Renal cortex interstitium (tissue), 11 donors: ENCODE results near the gene CPOX. TPM values are rescaled to one million over a fixed set of nuclear protein-coding genes. Genes with fewer than 3 reads are reported as not detected.
"Not testable (repeated sequence)": the region's sequence is repeated elsewhere in the genome, so short reads cannot be mapped to it uniquely, and the experiment has no call there.

Experiments
- DNase-seq, 11 donors: peaks; one replicate each; pipeline ENCODE4 v3.0.0-alpha.2; 2013; ENCODE audit warnings: low read depth in 9 of 11, low spot score in 4 of 11; ENCODE audit errors: extremely low read depth in 1 of 11
- polyA plus RNA-seq, 3 donors: library from polyadenylated mRNA; unstranded; fragments of 120-200 nt; gene quantifications; one replicate each; pipeline ENCODE4 v1.2.1, GENCODE V29; 2013; ENCODE audit not compliant: insufficient read length in 3 of 3

CPOX gene
- polyA plus RNA-seq, 3 donors: 21.8 to 23.8 (median 23.2) TPM

DNA sequence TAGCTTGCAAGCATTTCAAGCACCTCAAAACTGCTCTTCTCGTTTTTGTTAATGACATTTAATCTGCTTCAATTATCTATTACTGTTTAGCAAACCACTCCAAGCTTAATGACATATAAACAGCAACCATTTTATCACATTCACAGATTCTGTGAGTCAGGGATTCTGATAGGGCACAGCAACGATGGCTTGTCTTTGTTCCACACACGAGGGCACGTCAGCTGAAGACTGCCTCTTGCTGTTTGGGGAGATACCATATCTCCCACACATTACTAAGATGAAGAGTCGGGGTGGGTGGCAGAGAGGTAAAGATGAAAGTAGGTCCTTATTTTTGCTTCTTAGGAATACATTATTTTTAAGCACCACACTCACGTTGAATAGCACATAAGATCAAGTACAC lies 19.3 kb downstream of the CPOX start:
- DNase-seq: no peak

DNA sequence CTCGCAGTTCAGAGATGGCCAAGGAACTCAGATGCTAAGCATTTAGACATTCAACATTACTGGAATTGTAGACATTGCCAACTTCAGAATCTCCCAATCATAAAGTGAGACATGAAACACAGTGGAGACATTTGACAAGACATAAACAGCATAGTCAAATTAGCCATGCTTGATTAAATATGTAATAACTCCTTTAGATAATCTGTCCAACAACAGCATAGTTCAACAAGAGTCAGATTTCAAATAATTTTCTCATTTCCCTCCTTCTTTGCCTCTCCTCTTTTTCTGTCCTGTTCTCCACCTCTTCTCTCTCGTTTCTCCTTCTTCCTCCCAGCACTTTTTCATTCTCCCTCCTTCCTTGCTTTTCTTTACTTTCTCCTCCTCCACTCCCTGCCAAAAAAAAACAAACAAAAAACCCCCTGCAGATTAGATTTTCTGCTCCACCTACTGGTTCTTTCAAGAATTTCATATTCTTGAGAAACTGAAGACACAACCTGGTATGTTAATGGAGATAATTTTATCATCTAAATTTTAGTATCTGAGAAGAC lies 20.2 kb downstream of the CPOX start:
- DNase-seq: peak in 2 of 11 donors; percentile 5 to 9

DNA sequence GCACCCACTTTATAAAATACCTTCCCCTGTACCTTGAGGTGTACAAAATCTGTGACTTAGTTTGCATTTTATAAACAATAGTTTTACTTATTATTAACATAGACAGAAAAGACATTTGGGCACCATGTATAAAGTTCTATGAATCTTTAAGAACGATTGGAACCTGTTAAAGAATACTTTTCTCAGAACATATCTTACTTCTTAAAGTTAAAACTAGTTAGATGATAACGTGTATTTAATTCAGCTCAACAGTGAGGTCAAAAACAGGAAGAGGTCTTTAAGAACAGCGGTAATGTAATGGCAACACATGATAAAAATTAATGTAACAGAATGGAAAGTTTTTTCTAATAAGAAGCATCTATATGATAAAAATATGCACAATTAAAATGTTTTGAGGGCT lies 25.0 kb downstream of the CPOX start:
- DNase-seq: no peak

DNA sequence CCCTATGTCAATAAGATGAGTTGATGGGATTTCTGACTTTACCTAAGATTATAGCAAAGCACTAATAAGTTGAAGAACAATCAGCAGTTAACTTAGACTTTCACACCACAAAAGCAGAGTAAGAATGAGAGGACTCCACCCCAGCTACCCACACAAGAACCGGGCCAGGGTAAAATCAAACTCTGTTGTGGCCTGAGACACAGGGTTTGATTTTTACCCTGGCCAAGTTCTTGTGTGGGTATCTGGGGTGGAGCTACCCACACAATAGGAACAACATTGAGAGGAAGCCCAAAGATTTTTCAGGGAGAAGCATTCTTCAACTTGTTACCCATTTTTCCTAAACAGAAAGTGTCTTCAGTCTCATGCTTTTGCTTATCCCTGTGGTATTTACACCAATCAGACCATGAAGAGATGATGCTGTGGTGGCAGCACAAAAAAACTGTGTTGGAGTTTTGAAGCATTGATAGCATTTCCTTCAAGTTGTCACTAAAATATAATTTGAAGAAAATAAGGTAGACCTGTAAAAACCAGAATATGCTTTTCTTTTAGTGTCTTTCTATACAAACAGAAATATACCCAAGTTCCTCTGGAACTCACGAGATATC lies 25.6 kb downstream of the CPOX start:
- no peak for DNase-seq

DNA sequence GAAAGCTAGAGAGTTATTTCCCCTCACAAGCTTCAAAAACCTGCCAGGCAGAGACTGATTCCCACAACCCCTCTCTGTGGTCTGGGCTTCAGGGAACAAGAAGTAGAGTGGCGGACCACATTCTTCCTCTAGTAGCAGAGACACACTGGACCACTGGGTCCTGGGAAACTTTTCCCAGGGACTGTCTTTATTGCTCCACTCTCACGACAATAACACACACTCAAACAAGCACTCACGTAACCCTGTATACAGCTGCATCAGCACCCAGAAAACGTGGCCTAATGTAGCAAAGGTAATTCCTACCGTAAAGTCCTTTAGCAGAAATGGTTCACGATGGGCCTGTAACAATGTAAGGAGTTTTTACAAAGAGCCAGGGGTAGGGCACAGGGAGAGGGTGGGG lies 27.6 kb downstream of the CPOX start:
- no peak for DNase-seq

DNA sequence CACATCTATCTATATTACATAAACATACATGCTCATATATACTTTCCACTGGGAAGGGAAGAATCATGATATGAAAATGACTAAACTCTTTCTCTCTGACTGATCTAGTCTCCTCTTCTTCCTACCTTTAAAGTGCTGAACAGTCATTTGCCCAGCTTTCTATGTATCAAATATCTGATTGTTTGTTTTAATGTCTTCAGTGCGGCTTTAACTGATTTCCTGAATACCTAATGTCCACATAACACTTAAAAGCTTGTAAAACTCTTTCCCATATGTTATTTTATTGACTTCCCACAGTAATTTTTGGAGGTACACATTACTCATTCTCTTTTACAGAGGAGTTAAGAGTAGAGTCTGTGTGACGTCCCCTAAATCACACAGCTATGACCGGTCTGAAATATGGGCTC lies 28.2 kb downstream of the CPOX start:
- DNase-seq: no peak

DNA sequence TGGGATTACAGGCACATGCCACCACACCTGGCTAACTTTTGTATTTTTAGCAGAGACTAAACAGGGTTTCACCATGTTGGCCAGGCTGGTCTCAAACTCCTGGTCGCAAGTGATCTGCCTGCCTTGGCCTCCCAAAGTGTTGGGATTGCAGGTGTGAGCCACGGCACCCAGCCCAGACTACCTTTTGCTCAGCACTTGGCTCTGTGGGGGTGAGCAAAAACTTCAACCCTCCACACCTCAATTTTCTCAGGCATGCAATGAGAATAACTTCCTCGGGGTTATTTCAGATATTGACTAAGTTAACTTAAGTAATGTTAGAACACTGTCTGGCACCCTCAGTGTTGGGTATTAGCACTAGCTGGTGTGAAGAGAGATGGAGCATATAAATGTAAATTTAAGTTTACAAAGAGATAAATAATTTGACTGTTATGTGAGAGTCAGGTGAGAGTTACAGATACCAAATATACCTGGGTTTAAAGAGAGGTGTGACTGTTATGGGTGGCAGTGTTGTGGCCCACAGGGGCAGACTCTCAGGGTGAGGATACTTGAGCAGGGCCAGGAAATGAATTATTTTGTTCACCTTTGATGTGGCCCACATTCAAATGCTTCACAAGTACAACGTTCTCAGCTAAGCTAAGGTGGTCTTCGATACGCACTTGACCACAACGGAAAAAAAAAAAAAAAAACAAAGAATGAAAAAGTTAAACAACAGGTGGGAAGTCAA lies 29.0 kb downstream of the CPOX start:
- DNase-seq: no peak

DNA sequence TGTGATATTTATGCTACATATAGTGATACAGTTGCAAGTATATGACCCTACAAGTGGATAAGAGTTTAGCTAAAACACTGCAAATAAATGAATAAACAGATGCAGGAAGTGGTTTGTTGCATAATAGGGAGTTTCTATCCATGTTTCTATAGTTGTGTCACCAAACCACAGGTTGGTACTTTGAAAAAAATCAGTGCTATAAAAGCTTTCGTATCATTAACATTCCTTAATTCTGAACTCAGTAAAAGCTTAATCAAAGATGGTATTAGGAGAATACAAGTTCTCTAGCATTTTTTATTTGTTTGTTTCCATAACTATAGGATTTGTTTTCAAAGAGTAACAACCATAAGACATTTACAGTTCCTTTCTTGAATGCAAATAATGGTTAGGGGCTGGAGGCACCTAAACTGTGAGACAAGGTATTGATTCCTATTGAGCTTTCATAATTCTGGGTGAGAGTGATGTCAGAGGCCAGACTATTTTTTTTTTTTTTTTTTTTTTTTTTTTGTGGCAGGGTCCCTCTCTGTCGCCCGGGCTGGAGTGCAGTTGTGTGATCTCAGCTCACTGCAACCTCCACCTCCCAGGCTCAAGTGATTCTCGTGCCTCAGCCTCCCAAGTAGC lies 29.6 kb downstream of the CPOX start:
- no peak for DNase-seq

DNA sequence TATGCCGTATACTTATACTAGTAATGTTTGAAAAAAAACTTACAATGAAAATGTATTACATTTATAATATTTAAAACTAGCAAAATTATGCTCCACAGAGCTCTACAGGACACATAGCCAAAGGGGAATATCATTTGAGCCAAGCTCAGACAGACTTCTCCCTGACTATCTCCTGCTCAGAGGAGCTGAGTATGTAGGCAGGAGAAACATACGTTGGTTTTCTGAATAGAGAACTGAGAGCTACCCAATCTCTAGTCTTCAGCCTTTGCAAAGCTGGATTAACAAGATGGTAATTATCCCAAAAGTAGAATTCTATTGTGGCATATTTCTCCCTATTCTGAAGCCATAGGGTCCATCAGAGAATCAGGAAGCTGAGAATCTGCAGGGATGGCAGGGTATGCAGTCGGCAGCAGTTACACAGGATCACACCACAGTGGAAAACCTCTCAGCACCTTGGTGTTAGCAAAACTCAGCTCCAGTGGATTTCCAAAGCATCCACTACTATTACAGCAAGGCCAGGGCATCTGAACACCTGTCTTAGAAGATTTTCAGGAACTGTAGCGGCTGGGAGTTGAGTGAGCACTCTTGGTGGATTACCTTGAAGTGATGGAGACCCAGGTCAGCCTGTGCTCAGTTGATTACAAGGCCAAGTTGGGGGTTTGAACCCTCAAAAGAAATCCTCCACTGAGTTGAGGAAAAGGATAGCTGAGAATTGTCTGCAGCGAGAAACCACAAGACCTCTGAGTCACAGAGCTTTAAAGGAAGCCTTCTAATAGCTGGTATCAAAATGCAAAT lies 31.5 kb downstream of the CPOX start:
- no peak for DNase-seq

DNA sequence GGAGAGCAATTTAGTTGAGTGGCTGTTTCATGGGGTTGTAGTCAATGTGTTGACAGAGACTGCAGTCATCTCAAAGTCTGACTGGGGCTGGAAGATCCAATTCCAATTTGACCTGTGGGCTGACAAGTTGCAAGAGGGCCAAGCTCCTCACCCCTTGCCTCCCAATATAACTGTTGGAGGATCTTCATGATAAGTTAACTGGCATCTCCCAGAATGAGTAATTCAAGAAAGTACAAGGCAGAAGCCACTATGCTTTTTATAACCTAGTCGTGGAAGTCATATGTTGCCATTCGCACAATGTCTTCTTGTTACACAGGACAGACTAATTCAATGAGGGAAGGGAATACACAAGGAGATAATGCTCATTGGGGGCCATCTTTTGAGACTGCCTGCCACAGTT lies 32.5 kb downstream of the CPOX start:
- DNase-seq: no peak

DNA sequence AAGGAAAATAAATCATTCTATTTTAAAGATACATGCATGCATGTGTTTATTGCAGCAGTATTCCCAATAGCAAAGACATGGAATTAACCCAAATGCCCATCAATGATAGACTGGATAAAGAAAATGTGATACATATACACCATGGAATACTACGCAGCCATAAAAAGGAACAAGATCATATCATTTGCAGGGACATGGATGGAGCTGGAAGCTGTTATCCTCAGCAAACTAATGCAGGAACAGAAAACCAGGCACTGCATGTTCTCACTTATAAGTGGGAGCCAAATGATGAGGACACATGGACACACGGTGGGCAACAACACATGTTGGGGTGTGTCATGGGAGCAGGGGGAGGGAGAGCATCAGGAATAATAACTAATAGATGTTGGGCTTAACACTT lies 33.6 kb downstream of the CPOX start:
- DNase-seq: not testable (repeated sequence)

DNA sequence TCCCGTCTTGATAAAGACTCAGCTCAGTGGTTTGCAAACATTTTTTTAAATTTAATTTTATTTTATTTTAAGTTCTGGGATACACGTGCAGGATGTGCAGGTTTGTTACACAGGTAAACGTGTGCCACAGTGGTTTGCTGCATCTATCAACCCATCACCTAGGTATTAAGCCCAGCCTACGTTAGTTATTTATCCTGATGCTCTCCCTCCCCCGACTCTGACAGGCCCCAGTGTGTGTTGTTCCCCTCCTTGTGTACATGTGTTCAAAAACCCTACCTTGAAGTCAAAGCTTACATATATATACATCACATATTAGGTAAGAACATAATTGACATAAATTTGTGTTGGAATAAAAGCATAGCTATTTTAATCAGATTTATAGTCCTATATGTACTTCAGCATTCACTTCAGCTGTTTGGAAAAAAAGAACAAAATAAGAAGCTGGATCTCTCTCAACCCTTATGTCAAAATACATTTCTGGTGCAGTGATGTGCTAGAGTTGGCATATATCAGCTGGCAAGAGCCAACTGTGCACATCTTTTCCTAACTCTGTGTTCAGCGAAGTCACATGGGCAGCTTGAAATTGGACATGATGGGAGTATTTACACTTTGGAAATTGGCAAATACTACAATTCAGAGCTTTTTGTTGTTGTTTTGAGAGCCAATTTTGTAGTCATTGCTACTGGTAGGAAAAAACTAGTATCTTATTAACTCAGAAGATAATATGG lies 35.1 kb downstream of the CPOX start:
- DNase-seq: no peak

DNA sequence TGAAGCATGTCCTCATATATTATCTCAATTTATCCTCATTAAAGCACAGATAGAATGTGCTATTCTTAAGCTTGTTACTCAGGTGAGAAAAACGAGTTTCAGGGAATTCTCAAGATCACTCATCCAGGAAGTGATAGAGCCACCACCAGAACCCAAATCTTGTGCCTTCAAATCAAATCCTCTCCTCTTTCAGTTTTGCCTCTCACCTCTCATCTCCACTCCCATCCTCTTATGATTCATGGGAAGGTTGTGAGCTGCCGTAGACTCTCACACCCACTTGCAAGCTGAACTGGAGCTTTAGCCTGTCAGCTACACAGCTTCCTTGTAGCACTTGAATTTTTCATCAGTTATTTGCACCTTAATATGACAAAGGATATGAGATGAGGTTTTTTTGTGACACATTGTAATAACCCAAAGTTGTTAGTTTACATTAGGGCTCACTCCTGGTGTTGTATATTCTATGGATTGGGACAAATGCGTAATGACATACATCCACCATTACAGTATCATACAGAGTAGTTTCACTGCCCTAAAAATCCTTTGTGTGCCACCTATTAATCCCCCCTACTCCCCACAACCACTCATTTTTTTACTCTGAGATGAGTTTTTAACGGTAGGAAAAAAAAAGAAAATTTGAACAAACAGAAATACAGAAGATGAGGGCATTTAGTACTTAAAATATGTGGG lies 35.9 kb downstream of the CPOX start:
- DNase-seq: no peak

DNA sequence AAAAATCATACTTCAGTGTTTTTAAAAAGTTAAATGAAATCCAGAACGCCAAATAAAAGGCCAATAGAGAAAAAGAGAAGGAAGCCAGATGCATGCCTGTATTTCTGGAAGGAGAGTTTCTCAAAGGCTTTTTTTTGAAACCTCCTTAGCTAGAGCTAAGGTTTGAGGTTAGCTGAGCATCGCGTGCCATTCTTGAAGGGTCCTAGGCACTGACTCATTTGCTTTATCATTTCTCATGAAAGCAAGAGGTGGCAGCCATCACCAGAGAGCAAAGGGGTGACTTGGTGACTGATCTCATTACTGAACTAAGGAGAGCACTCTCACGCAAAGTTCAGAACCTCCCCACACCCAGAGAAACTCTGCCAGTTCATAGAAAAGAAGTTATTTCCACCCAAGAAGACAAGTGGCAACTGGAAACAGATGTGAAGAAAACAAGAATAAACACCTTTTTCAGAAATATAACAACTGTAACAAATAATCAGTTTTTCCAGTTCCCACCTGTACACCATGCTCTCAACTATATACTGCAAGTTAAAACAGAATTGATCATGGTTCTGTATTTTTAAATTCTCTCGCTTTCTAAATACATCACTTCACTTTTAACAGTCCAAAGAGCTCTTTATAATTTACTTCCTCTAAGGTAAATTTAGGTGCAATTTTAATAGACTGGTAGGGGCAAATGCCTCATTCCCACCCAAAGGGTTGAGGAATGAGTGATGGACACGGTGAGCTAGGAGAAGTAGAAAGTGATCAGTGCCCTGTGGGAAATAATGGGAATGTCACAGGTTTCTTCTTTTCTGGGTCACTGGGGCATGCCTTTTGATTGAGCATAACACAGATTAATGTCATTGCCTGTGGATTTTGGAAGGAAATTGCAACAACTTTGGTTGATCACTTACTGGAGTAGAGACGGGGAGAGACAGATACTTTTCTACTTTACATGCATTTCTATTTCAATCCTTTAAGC lies 37.0 kb downstream of the CPOX start:
- no peak for DNase-seq

DNA sequence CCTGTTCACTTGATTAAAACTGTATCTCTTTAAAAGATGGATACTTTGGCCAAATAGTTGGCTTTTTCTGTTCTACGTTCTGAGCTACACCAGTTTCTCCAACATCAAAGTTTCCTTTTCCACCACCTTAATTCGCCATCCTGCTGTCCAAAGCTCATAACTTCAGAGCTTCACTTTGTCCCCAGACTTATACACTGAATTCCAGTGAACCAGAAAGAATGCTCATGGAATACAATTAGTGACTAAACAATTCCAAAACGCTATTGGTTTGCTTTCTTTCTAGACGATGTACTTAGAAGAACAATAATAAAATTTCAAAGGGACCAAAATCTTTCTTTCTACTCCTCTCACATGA lies 38.4 kb downstream of the CPOX start:
- no peak for DNase-seq

DNA sequence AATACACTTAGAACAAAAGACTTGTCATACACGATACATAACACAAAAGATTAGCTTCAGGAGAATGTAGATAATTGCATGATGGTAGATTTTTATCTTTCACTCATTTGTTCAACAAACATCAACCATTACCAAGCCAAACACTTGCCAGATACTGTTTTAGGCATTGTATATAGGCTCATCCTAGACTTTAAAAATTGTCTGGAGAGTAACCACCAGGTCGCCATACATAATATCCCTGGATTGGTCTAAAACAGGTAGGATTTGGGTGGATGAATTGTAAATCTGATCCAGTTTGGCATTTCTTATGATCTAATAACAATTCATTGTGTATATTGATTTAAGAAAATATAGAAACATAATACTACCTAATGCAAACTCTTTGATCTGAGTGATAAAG lies 38.8 kb downstream of the CPOX start:
- no peak for DNase-seq

DNA sequence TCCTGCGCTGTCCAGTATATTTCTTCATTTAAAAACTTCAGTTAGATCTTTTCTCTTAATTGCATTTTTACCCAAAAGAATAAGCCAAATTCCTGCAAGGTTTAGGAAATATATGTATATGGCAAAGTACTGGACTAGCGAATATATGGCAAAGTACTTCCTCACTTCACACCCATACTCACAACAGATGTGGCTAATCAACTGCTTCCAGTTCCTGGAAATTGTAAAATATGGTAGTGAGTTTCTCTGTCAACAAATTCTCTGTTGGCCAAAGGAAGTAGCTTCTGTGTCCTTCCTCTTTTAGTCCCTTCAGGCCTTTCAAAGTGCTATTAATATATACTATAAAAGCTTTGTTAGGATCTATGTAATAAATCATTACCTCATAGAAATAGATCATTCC lies 39.7 kb downstream of the CPOX start:
- DNase-seq: peak in 9 of 11 donors; percentile 7 to 43 (median 20)
